ENCODE measurements around the gene NMT2.
A peak's percentile ranks its signal among the peaks of the same experiment; 100 is the strongest.

The NMT2 gene

DNA sequence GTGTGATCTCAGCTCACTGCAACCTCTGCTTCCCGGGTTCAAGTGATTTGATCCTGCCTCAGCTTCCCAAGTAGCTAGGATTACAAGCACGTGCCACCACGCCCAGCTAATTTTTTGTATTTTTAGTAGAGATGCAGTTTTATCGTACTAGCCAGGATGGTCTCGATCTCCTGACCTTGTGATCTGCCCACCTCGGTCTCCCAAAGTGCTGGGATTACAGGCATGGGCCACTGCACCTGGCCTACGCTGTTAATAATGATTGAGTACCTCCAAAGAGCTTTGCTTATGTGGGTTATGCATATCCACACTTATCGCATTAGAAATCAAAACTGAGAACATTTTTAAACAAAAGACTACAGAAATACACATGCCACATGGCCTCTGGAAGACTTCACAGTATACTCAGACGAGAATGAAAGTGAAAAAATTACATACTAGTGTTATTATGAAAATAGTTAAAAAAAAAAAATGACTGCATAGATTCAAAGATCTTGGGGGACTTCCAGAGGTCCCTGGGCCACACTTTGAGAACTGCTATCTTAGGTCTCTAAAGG lies 45.9 kb downstream of the NMT2 start:
- Histone ChIP-seq H3K9me3 (replicated peaks in 1 of 11) (peaks cover 0 to 19% (median 0%) of the 10 kb centered on the region in 11 experiments; a peak in 2 of 22 replicates), H4K20me1 (no peaks in the 10 kb centered on the region), H3K27me3 (no peaks in the 10 kb centered on the region), H3K4me2 (no peak overlapping the region), H3K27ac (no peak overlapping the region), H3K9ac (no peak overlapping the region), H3K36me3 (peaks cover 27 to 63% (median 48%) of the 10 kb centered on the region in 11 experiments; a peak in 21 of 22 replicates), H3K4me3 (no peak overlapping the region), H3K4me1 (peaks cover 0 to 26% (median 16%) of the 10 kb centered on the region in 10 experiments; a peak in 17 of 20 replicates)
- no peak for TF ChIP-seq Cebpa-rat (IDR thresholded peaks at IDR 0.05)

DNA sequence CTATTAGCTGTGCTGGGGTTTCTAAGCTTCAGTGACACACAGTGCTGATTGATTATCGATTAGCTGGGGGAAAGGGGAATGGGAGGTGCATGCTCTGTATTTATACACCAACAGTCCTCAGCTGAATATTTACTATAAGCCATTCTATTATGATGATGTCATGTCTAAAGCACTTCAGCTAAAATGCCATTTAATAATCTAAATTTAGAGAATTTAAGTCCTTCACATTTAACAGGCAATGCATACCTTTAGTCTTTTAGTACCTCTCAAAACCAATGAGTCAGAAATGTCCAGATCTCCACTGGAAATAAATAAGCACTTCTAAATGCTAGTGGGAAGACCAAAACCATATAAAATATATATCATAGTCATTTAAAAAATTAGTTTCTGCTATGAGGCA lies 46.8 kb downstream of the NMT2 start:
- Histone ChIP-seq H3K27ac (no peak overlapping the region), H3K9me3 (replicated peaks in 1 of 11) (peaks cover 0 to 17% (median 0%) of the 10 kb centered on the region in 11 experiments; a peak in 3 of 22 replicates), H3K27me3 (no peaks in the 10 kb centered on the region), H3K36me3 (peaks cover 26 to 64% (median 50%) of the 10 kb centered on the region in 11 experiments), H3K9ac (no peak overlapping the region), H3K4me3 (no peak overlapping the region), H4K20me1 (no peaks in the 10 kb centered on the region), H3K4me1 (peaks cover 0 to 26% (median 16%) of the 10 kb centered on the region in 10 experiments; a peak in 17 of 20 replicates), H3K4me2 (no peak overlapping the region)
- TF ChIP-seq Cebpa-rat (IDR thresholded peaks at IDR 0.05): no peak

DNA sequence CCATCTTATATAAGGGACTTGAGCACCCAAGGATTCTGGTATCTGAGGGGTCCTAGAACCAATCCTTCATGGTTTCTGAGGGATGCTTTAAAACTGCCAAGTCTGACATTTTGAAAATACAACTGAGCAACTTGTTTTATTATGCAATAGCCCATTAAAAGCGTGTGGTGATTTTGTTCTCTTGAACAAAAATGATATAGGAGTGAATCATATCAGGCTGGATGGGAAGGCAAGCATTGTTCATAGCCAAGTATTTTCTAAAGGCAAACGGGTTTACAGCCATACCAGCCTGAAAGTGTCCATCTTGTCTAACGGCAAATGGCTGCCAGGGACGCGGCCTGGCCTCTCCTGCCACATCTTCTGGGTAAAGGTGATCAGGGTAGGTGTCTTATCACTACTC lies 48.0 kb downstream of the NMT2 start:
- H3K27ac ChIP-seq: no peak overlapping the region
- no peak for TF ChIP-seq Cebpa-rat (IDR thresholded peaks at IDR 0.05)
- no peak overlapping the region for H3K4me2 ChIP-seq
- no peaks in the 10 kb centered on the region for H4K20me1 ChIP-seq
- peaks cover 0 to 26% (median 16%) of the 10 kb centered on the region in 10 experiments; a peak in 17 of 20 replicates for H3K4me1 ChIP-seq
- H3K9me3 ChIP-seq (replicated peaks in 1 of 11): peaks cover 3 to 11% (median 9%) of the 10 kb centered on the region in 11 experiments; a peak in 14 of 22 replicates
- H3K9ac ChIP-seq: no peak overlapping the region
- H3K36me3 ChIP-seq: peaks cover 23 to 66% (median 49%) of the 10 kb centered on the region in 11 experiments
- no peak overlapping the region for H3K4me3 ChIP-seq
- H3K27me3 ChIP-seq: no peaks in the 10 kb centered on the region

DNA sequence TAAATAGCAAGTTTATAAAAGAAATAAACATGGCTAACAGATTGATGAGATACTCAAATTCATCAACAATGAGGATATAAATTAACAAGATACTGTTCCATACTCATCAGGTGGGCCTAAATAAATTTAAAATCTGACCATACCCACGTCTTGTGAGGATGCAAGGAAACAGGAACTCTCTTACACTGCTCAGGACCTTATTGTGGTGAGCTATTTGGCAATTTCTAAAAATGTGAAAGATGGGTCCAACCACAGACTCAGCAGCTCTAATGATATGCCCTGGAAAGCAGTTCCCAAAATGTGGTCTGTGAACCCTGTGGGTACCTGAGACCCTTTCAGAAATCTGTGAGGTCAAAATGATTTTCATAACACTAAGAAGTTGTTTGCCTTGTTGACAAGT lies 49.9 kb downstream of the NMT2 start:
- H4K20me1 ChIP-seq: no peaks in the 10 kb centered on the region
- H3K36me3 ChIP-seq: peaks cover 22 to 75% (median 58%) of the 10 kb centered on the region in 11 experiments
- peak in 1 of 11 experiments; percentile 55; a peak in 2 of 22 replicates for TF ChIP-seq Cebpa-rat (IDR thresholded peaks at IDR 0.05)
- no peak overlapping the region for H3K9ac ChIP-seq
- H3K27ac ChIP-seq: peak overlapping the region in 6 of 11 experiments; percentile 11 to 55 (median 49); a peak in 10 of 22 replicates
- no peaks in the 10 kb centered on the region for H3K27me3 ChIP-seq
- H3K4me3 ChIP-seq: no peak overlapping the region
- peaks cover 3 to 11% (median 9%) of the 10 kb centered on the region in 11 experiments; a peak in 14 of 22 replicates for H3K9me3 ChIP-seq (replicated peaks in 1 of 11)
- H3K4me2 ChIP-seq: peak overlapping the region in 10 of 11 experiments; percentile 3 to 69 (median 36); a peak in 16 of 22 replicates
- H3K4me1 ChIP-seq: peaks cover 0 to 24% (median 16%) of the 10 kb centered on the region in 10 experiments; a peak in 17 of 20 replicates

DNA sequence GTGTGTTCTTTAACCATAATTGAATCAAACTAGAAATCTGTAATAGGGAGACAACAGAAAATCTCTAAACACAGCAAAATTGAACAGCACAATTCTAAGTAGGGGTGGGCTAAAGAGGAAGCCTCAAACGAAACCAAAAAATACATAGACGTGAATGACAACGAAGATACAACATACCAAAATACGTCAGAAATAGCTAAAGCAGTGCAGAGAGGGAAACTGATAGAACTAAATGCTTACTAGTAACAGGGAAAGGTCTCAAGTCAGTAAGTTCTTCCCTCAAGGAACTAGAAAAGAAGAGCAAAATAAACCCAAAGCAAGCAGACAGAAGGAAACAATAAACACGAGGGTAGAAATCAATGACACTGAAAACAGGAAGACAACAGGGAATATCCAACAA lies 52.3 kb downstream of the NMT2 start:
- Histone ChIP-seq H3K36me3 (peaks cover 41 to 92% (median 75%) of the 10 kb centered on the region in 11 experiments), H3K4me1 (peaks cover 0 to 17% (median 14%) of the 10 kb centered on the region in 10 experiments; a peak in 16 of 20 replicates), H3K27me3 (no peaks in the 10 kb centered on the region), H3K4me2 (no peak overlapping the region), H3K9me3 (replicated peaks in 1 of 11) (peaks cover 3 to 11% (median 9%) of the 10 kb centered on the region in 11 experiments; a peak in 14 of 22 replicates), H4K20me1 (no peaks in the 10 kb centered on the region), H3K4me3 (no peak overlapping the region), H3K27ac (no peak overlapping the region), H3K9ac (no peak overlapping the region)
- no peak for TF ChIP-seq Cebpa-rat (IDR thresholded peaks at IDR 0.05)

DNA sequence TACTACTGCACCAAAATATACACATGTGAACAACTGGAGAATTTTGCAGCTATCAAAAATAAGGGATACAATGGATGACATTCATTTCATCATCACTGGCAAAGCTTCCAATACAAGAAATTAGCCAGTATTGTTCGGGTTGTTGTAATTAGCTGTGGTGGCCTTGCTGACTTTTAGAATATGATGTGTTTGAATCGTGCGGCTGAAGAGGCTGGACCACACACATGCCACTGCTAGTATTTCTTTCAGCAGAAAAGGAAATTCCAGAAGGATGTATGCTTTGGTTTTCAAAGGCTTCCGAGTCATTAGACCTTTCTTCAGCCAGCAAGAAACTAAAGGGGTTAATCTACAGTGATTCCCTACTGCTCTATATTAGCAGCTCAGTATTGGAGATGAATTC lies 54.7 kb downstream of the NMT2 start:
- H3K4me1 ChIP-seq: peaks cover 0 to 10% (median 8%) of the 10 kb centered on the region in 10 experiments; a peak in 16 of 20 replicates
- no peak overlapping the region for H3K27ac ChIP-seq
- no peaks in the 10 kb centered on the region for H3K27me3 ChIP-seq
- no peak for TF ChIP-seq Cebpa-rat (IDR thresholded peaks at IDR 0.05)
- peaks cover 54 to 94% (median 76%) of the 10 kb centered on the region in 11 experiments for H3K36me3 ChIP-seq
- H4K20me1 ChIP-seq: no peaks in the 10 kb centered on the region
- no peak overlapping the region for H3K4me2 ChIP-seq
- H3K4me3 ChIP-seq: no peak overlapping the region
- H3K9me3 ChIP-seq (replicated peaks in 1 of 11): peaks cover 3 to 10% (median 9%) of the 10 kb centered on the region in 11 experiments; a peak in 14 of 22 replicates
- H3K9ac ChIP-seq: no peak overlapping the region

DNA sequence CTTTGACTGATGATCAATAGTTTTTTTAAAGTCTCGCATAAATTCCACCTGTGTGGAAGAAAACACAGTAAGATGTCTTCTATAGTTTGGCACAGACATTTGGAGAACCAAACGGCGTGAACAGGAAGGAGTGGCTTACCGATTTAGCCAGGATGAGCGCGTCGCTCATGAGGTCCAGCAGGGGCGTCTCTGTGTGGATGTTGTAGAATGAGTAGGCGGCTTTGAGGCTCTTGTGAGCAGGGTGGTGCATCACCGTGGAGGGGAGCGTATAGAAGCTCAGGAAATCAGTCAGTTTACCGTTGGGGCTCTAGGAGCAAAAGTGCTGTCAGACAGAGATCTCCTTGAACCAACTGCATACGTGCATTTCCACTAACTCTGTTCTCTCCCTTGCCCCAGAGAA lies 55.8 kb downstream of the NMT2 start:
- Histone ChIP-seq H3K4me3 (no peak overlapping the region), H3K4me1 (no peaks in the 10 kb centered on the region), H3K4me2 (no peak overlapping the region), H4K20me1 (no peaks in the 10 kb centered on the region), H3K9ac (no peak overlapping the region), H3K36me3 (peaks cover 59 to 95% (median 87%) of the 10 kb centered on the region in 11 experiments), H3K27me3 (no peaks in the 10 kb centered on the region), H3K27ac (no peak overlapping the region), H3K9me3 (replicated peaks in 1 of 11) (peaks cover 3 to 10% (median 9%) of the 10 kb centered on the region in 11 experiments; a peak in 14 of 22 replicates)
- no peak for TF ChIP-seq Cebpa-rat (IDR thresholded peaks at IDR 0.05)

DNA sequence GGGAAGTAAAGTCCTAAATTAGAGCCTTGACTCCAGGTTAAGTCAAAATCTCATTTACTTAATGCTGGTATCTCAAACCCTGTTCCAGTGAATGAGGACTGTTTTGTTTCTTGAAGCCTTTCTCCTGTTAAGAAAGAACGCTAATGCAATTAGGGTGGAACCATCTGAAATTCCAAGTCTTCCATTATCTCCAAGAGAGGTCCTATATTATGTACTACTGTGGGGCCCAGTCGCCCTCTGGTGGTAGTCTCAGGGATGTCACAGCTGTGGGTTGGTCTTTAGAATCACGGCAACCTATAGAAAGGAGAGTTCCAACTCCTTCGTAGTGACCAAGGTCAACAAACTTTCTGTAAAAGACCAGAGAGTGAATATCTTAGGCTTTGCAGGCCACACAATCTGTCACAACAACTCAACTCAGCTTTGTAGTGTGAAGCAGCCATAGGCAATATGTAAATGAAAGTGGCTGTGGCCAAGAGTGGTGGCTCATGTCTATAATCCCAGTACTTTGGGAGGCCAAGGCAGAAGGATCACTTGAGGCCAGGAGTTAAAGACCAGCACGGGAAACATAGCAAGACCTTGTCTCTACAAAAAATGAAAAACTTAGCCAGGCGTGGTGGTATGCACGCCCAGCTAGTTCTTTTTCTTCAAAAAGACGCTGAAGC lies 62.0 kb downstream of the NMT2 start:
- H3K9me3 ChIP-seq (replicated peaks in 1 of 11): no peaks in the 10 kb centered on the region
- peaks cover 84 to 98% (median 94%) of the 10 kb centered on the region in 11 experiments for H3K36me3 ChIP-seq
- peaks cover 4 to 44% (median 30%) of the 10 kb centered on the region in 11 experiments; a peak in 19 of 22 replicates for H4K20me1 ChIP-seq
- H3K27ac ChIP-seq: no peak overlapping the region
- H3K9ac ChIP-seq: 0 out of 22 replicates have a peak overlapping the region, but pooled peaks of 1 of the 11 experiments have one; percentile 6
- H3K4me2 ChIP-seq: 0 out of 22 replicates have a peak overlapping the region, but pooled peaks of 1 of the 11 experiments have one; percentile 7
- no peak overlapping the region for H3K4me3 ChIP-seq
- no peak for TF ChIP-seq Cebpa-rat (IDR thresholded peaks at IDR 0.05)
- no peaks in the 10 kb centered on the region for H3K4me1 ChIP-seq
- H3K27me3 ChIP-seq: no peaks in the 10 kb centered on the region

DNA sequence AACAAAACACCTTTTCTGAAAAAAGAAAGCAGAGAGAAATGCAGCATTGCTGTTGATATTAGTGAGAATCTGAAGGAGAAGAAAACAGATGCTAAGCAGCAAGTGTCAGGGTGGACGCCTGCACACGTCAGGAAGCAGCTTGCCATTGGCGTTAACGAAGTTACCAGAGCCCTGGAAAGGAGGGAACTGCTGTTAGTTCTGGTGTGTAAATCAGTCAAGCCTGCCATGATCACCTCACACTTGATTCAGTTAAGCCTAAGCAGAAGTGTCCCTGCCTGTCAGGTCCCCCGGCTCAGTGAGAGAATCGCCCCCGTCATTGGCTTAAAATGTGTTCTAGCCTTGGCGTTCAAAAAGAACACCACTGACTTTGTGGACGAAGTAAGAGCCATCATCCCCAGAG lies 65.0 kb downstream of the NMT2 start:
- Histone ChIP-seq H4K20me1 (peaks cover 22 to 70% (median 54%) of the 10 kb centered on the region in 11 experiments; a peak in 20 of 22 replicates), H3K4me1 (peaks cover 13 to 22% (median 16%) of the 10 kb centered on the region in 10 experiments), H3K27me3 (no peaks in the 10 kb centered on the region), H3K9me3 (replicated peaks in 1 of 11) (no peaks in the 10 kb centered on the region), H3K9ac (no peak overlapping the region), H3K4me2 (no peak overlapping the region), H3K27ac (no peak overlapping the region), H3K36me3 (peaks cover 68 to 94% (median 90%) of the 10 kb centered on the region in 11 experiments), H3K4me3 (no peak overlapping the region)
- no peak for TF ChIP-seq Cebpa-rat (IDR thresholded peaks at IDR 0.05)

Data from BLaER1 treated with 17β-estradiol and CSF1 and Interleukin-3, amounts not matched to agents 10 nM and 100 nM (cell line).